Activated CD4-positive, alpha-beta T cell treated with anti-CD3 and anti-CD28 coated beads for 24 hours (primary cell): ENCODE data around the gene STT3B.

Source experiments
- DNase-seq, 2 donors: peaks; one replicate each; pipeline ENCODE4 v3.0.0-alpha.2; 2020; ENCODE audit warnings: low read depth in 2 of 2

STT3B gene

GRCh38 chr3:31648286-31648968 is 115.7 kb downstream of the STT3B start:
- no peak for DNase-seq

GRCh38 chr3:31652296-31652695 is 119.6 kb downstream of the STT3B start:
- no peak for DNase-seq

GRCh38 chr3:31653464-31653863 is 120.7 kb downstream of the STT3B start:
- no peak for DNase-seq

- no peak for DNase-seq
These were observed 122.3 kb downstream of the STT3B start for GRCh38 chr3:31654998-31655397.

- no peak for DNase-seq
These were observed 126.5 kb downstream of the STT3B start for GRCh38 chr3:31659246-31659645.

- DNase-seq: no peak
These were observed 128.6 kb downstream of the STT3B start for GRCh38 chr3:31661286-31661685.

- no peak for DNase-seq
These were observed 129.4 kb downstream of the STT3B start for GRCh38 chr3:31661993-31662670.

- DNase-seq: no peak
These were observed 131.3 kb downstream of the STT3B start for GRCh38 chr3:31664031-31664430.

- no peak for DNase-seq
These were observed 134.9 kb downstream of the STT3B start for GRCh38 chr3:31667582-31667981.

GRCh38 chr3:31668242-31668641 is 135.5 kb downstream of the STT3B start:
- DNase-seq: no peak

GRCh38 chr3:31670136-31670535 is 137.4 kb downstream of the STT3B start:
- no peak for DNase-seq

- no peak for DNase-seq
These were observed 138.0 kb downstream of the STT3B start for GRCh38 chr3:31670722-31671121.

- no peak for DNase-seq
These were observed 138.7 kb downstream of the STT3B start for GRCh38 chr3:31671451-31671850.

GRCh38 chr3:31671976-31672375 is 139.3 kb downstream of the STT3B start:
- DNase-seq: no peak

- DNase-seq: no peak
These were observed 141.2 kb downstream of the STT3B start for GRCh38 chr3:31673950-31674349.

GRCh38 chr3:31676556-31676955 is 143.8 kb downstream of the STT3B start:
- no peak for DNase-seq

GRCh38 chr3:31680072-31680870 is 147.5 kb downstream of the STT3B start:
- no peak for DNase-seq
